HCT116 (cell line): Measurements from ENCODE around the gene LPAR5. TPM values are rescaled to one million over a fixed set of nuclear protein-coding genes. Genes with fewer than 3 reads are reported as not detected.

ENCODE experiments used
- ATAC-seq: fragments of 200-7000 bp; cut with Tn5 transposase; 2 replicates; pipeline ENCODE4 v1.9.1; 2020; ENCODE audit warnings: mild to moderate bottlenecking, moderate library complexity
- BruUV-seq: library from RNA; stranded (reverse); fragments of 400-500 nt; replicated peaks from 2 replicates; lab custom pipeline; 2021; lab: Mats Ljungman, UMichigan
- CTCF ChIA-PET: fragments of 300-600 bp; sonication (Branson Sonifier 250); formaldehyde crosslinking; loops from one replicate; lab custom pipeline; 2021; ENCODE audit warnings: antibody characterized with exemption; lab: Charles Lee
- POLR2A ChIA-PET: fragments of 300-600, 350-600 bp; sonication (Branson Sonifier 250); formaldehyde crosslinking; loops from one replicate; lab custom pipeline; 2021; ENCODE audit warnings: antibody characterized with exemption; lab: Charles Lee
- RAD21 ChIA-PET, 2 experiments: fragments of 300-600 bp; sonication (Branson Sonifier 250); formaldehyde crosslinking; loops; one replicate each; lab custom pipeline; 2023; ENCODE audit warnings: low total read pairs in 2 of 2; ENCODE audit not compliant: uncharacterized antibody in 2 of 2, unreplicated experiment in 2 of 2, low non-redundant PET in 1 of 2; lab: Charles Lee
- DNase-seq: peaks from one replicate; pipeline ENCODE4 v3.0.0-alpha.2; 2010; ENCODE audit warnings: low read depth, low spot score
- H2AFZ ChIP-seq: fragments of 200-600 bp; shearing (Covaris generic), sonication (generic); 2 replicates; pipeline ENCODE4 v1.6.1; 2017; ENCODE audit warnings: low read depth, mixed run types, mixed read lengths, antibody characterized with exemption, low read length; ENCODE audit not compliant: poor library complexity, severe bottlenecking
- H3K27ac ChIP-seq: 2 replicates; pipeline ENCODE4 v1.5.1; 2012; ENCODE audit warnings: low read depth, low read length
- H3K27me3 ChIP-seq: fragments of 200-600 bp; sonication (generic); 2 replicates; pipeline ENCODE4 v1.6.1; 2016; ENCODE audit warnings: mixed run types, low read length, mixed read lengths; ENCODE audit not compliant: insufficient read depth
- H3K36me3 ChIP-seq, 2 experiments: fragments of 200-500 bp in 1 of 2; fragments of 200-600 bp in 1 of 2; sonication (Bioruptor generic) in 1 of 2; sonication (generic) in 1 of 2; 2 replicates each; pipeline versions ENCODE4 v1.5.1 to v1.6.1; 2014 to 2016; ENCODE audit warnings: low read length in 2 of 2, inconsistent platforms in 1 of 2, mixed read lengths in 1 of 2, mixed run types in 1 of 2; ENCODE audit not compliant: insufficient read depth in 2 of 2, control insufficient read depth in 1 of 2
- H3K4me1 ChIP-seq, 2 experiments: fragments of 200-600 bp in 1 of 2; sonication (generic) in 1 of 2; 2 replicates each; pipeline versions ENCODE4 v1.5.1 to v1.6.1; 2012 to 2017; ENCODE audit warnings: low read length in 2 of 2, inconsistent platforms in 1 of 2, mild to moderate bottlenecking in 1 of 2, mixed read lengths in 1 of 2, mixed run types in 1 of 2, moderate library complexity in 1 of 2; ENCODE audit not compliant: insufficient read depth in 2 of 2, control insufficient read depth in 1 of 2
- H3K4me2 ChIP-seq: fragments of 200-600 bp; sonication (generic); 2 replicates; pipeline ENCODE4 v1.6.1; 2017; ENCODE audit warnings: mixed run types, low read length, mixed read lengths
- H3K4me3 ChIP-seq, 2 experiments: fragments of 200-600 bp in 1 of 2; sonication (generic) in 1 of 2; replicated peaks in 1 of 2; 2 replicates each; pipeline ENCODE4 v1.5.1; 2011 to 2016; ENCODE audit warnings: low read length in 2 of 2, control low read depth in 1 of 2, low read depth in 1 of 2, mild to moderate bottlenecking in 1 of 2, mixed read lengths in 1 of 2, mixed run types in 1 of 2
- H3K79me2 ChIP-seq: fragments of 200-600 bp; sonication (generic); 2 replicates; pipeline ENCODE4 v1.6.1; 2017; ENCODE audit warnings: mild to moderate bottlenecking, mixed run types, low read length, moderate library complexity, mixed read lengths; ENCODE audit not compliant: insufficient read depth
- H3K9ac ChIP-seq: fragments of 200-600 bp; sonication (generic); 2 replicates; pipeline ENCODE4 v1.6.1; 2016; ENCODE audit warnings: low read length, mixed read lengths
- H3K9me2 ChIP-seq: fragments of 200-600 bp; sonication (generic), shearing (Covaris generic); 2 replicates; pipeline ENCODE4 v1.6.1; 2017; ENCODE audit warnings: mixed run types, mild to moderate bottlenecking, moderate library complexity; ENCODE audit not compliant: insufficient read depth
- H3K9me3 ChIP-seq, 2 experiments: fragments of 200-500 bp in 1 of 2; fragments of 200-600 bp in 1 of 2; sonication (Bioruptor generic) in 1 of 2; sonication (generic) in 1 of 2; 2 replicates each; pipeline ENCODE4 v1.6.1; 2014 to 2017; ENCODE audit warnings: low read length in 2 of 2, mixed read lengths in 2 of 2, inconsistent platforms in 1 of 2, low read depth in 1 of 2, mild to moderate bottlenecking in 1 of 2, mixed run types in 1 of 2, moderate library complexity in 1 of 2; ENCODE audit not compliant: control insufficient read depth in 1 of 2, insufficient read depth in 1 of 2
- H4K20me1 ChIP-seq: fragments of 200-600 bp; sonication (generic), shearing (Covaris generic); 2 replicates; pipeline ENCODE4 v1.6.1; 2017; ENCODE audit warnings: mixed run types, mild to moderate bottlenecking, moderate library complexity; ENCODE audit not compliant: insufficient read depth
- CEBPB ChIP-seq: IDR thresholded peaks from 2 replicates; pipeline ENCODE4 v1.6.1; 2012; ENCODE audit warnings: low read depth
- EGR1 ChIP-seq: IDR thresholded peaks from 2 replicates; pipeline ENCODE4 v1.6.1; 2012; ENCODE audit warnings: low read depth
- ELF1 ChIP-seq: IDR thresholded peaks from 2 replicates; pipeline ENCODE4 v1.6.1; 2012; ENCODE audit warnings: low read depth, borderline replicate concordance
- EZH2 ChIP-seq: fragments of 200-600 bp; sonication (generic); IDR thresholded peaks from 2 replicates; pipeline ENCODE4 v1.6.1; 2017; ENCODE audit warnings: antibody characterized with exemption, mixed run types
- JUND ChIP-seq: IDR thresholded peaks from 2 replicates; pipeline ENCODE4 v1.6.1; 2012
- MAX ChIP-seq: IDR thresholded peaks from 2 replicates; pipeline ENCODE4 v1.6.1; 2012
- POLR2A ChIP-seq: IDR thresholded peaks from 2 replicates; pipeline ENCODE4 v1.7.0; 2011; ENCODE audit warnings: borderline replicate concordance; ENCODE audit not compliant: insufficient read depth, insufficient read length; ENCODE audit errors: extremely low read depth
- POLR2AphosphoS5 ChIP-seq: IDR thresholded peaks from 2 replicates; pipeline ENCODE4 v1.6.1; 2011; ENCODE audit warnings: mild to moderate bottlenecking, low read depth, low read length, moderate library complexity
- RAD21 ChIP-seq: IDR thresholded peaks from 2 replicates; pipeline ENCODE4 v1.6.1; 2012; ENCODE audit warnings: low read depth, mild to moderate bottlenecking
- SIN3A ChIP-seq: IDR thresholded peaks from 2 replicates; pipeline ENCODE4 v1.6.1; 2012; ENCODE audit warnings: low read depth
- SP1 ChIP-seq: IDR thresholded peaks from 2 replicates; pipeline ENCODE4 v1.6.1; 2012; ENCODE audit warnings: low read depth
- SRF ChIP-seq: IDR thresholded peaks from 2 replicates; pipeline ENCODE4 v1.6.1; 2012; ENCODE audit warnings: low read depth
- TCF7L2 ChIP-seq: IDR thresholded peaks from 2 replicates; pipeline ENCODE4 v1.7.0; 2011; ENCODE audit warnings: borderline replicate concordance, inconsistent platforms; ENCODE audit not compliant: insufficient read depth, insufficient read length; ENCODE audit errors: extremely low read depth
- YY1 ChIP-seq: IDR thresholded peaks from 2 replicates; pipeline ENCODE4 v1.6.1; 2011; ENCODE audit warnings: low read length, low read depth, moderate library complexity, mild to moderate bottlenecking; ENCODE audit not compliant: insufficient replicate concordance; ENCODE audit errors: extremely low read depth
- ZNF274 ChIP-seq: fragments of 200-500 bp; sonication (Bioruptor generic); IDR thresholded peaks from 2 replicates; pipeline ENCODE4 v1.6.1; 2014; ENCODE audit warnings: mild to moderate bottlenecking, low read depth, low read length, inconsistent platforms
- intact Hi-C: fragments of 100-400 bp; cut with micrococcal nuclease; formaldehyde crosslinking; loops from 2 replicates; pipeline ENCODE4 v1.10.0; 2022
- total RNA-seq: library from RNA; stranded (reverse); gene quantifications from one replicate; pipeline ENCODE4 v1.2.1, GENCODE V29; 2021; ENCODE audit not compliant: unreplicated experiment
- TF ChIP-seq, protein P1 (sequence below), 3 experiments: fragments of 200-600 bp in 1 of 3; sonication (generic) in 1 of 3; IDR thresholded peaks in 2 of 3; conservative IDR thresholded peaks in 1 of 3; 2 replicates each; pipeline ENCODE4 v1.5.1; 2012 to 2017; ENCODE audit warnings: low read depth in 2 of 3, low read length in 2 of 3, antibody characterized with exemption in 1 of 3, borderline replicate concordance in 1 of 3, control low read depth in 1 of 3, mild to moderate bottlenecking in 1 of 3, mixed read lengths in 1 of 3, mixed run types in 1 of 3, moderate library complexity in 1 of 3; ENCODE audit not compliant: insufficient read depth in 1 of 3

LPAR5 gene
- total RNA-seq, 1 experiment from 2014 or later = 5.2 TPM

DNA sequence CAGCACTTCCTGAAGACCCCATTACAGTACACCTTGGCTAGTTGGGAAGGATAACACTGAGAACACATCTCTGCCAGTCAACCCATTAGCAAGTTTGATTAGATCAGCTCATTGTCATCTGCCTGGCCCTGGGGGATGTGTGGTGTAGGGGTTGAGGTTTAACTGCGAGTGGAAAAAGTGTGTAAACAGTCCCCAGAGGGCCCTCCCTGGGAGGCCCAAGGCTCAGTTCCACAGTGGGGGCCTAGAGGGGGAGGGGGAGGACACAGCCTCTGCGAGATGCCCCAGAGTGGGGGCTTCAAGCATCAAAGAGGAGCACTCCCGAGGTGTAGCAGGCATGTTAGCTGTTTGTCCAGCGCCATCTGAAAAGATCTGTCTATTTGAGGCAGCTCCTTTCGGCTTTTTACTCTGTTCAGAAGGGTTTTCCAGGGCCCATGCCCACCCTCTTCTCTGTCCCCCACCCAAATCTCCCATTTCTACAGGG is 344 bp downstream of the LPAR5 start:
- Histone ChIP-seq H3K36me3 (no peaks in the 10 kb centered on the region), H3K27me3 (no peaks in the 10 kb centered on the region)
- TF ChIP-seq POLR2A = no peak
- TF ChIP-seq CEBPB = no peak
- TF ChIP-seq RAD21 = no peak
- TF ChIP-seq POLR2AphosphoS5 = no peak
- TF ChIP-seq, all 23 proteins: peak for 0
- intact Hi-C loops = no loop called here
- H2AFZ ChIP-seq = peak overlapping the region; percentile 72
- peak overlapping the region; percentile 42 for H3K27ac ChIP-seq
- peaks cover 14 to 28% of the 10 kb centered on the region in 2 experiments for H3K4me1 ChIP-seq
- peak overlapping the region; percentile 53 to 57 for H3K4me3 ChIP-seq
- DNase-seq = no peak
- ChIA-PET POLR2A (interaction anchor here (1.0 to 1.1 kb wide), 2 partner anchors 54 to 165 kb away, joined by 3 to 5 read pairs; partner anchors contain the start of genes VAMP1 and ZNF384), CTCF (interaction anchor here (1.3 kb wide), 1 partner anchor 20 kb away, joined by 3 read pairs; no protein-coding TSS in a partner anchor), RAD21 (interaction anchor here in 1 of 2 experiments (0.6 kb wide), 1 partner anchor 103 kb away, joined by 3 read pairs; no protein-coding TSS in a partner anchor)
- peak overlapping the region; percentile 61 for H3K9ac ChIP-seq
- peak overlapping the region; percentile 79 for H3K4me2 ChIP-seq
- H3K79me2 ChIP-seq = no peaks in the 10 kb centered on the region
- H4K20me1 ChIP-seq = no peaks in the 10 kb centered on the region
- TSS peak; percentile 87 for BruUV-seq
- H3K9me2 ChIP-seq = no peaks in the 10 kb centered on the region
- H3K9me3 ChIP-seq = no peaks in the 10 kb centered on the region
- ATAC-seq = peak; percentile 10

DNA sequence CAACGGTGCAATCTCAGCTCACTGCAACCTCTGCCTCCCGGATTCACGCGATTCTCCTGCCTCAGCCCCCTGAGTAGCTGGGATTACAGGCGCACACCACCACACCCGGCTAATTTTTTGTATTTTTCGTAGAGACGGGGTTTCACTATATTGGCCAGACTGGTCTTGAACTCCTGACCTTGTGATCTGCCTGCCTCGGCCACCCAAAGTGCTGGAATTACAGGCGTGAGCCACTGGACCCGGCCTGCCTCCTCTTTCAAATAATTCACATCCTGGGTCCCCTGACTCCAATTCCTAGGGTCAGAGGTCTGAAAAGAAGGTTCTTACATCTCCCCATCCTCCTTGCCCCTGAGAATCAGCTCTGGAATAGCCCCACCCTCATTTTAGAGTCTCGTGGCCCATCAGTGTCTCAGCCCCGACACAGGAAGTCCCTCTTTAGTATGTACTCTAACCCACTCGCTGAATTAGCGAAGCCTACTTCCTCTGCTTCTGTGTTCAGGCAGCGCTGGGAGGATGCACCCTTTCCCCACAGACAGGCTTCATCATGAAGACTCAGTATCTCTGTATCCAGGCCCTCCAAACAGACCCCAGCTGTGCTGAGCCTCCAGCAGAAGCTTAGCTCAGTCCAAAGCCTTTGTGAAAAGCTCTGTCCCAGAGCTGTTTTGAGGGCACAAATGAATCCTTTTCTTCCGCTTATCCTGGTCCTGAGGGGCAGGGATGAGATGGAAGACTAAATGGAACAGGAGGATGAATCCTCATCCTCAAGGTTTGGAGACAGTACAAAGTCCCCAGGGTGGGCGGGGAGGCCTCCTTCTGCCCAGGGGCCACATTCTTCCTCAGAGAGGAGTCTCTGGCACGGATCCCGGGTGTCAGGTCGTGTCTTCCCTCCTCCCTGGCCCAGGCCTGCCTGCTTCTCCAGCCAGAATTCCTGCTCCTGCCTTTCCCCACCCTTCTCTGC is 3.5 kb downstream of the LPAR5 start:
- H3K36me3 ChIP-seq = no peaks in the 10 kb centered on the region
- no peak overlapping the region for H3K4me2 ChIP-seq
- TF ChIP-seq JUND = no peak
- TF ChIP-seq ELF1 = no peak
- TF ChIP-seq YY1 = no peak
- TF ChIP-seq, protein P1, sequence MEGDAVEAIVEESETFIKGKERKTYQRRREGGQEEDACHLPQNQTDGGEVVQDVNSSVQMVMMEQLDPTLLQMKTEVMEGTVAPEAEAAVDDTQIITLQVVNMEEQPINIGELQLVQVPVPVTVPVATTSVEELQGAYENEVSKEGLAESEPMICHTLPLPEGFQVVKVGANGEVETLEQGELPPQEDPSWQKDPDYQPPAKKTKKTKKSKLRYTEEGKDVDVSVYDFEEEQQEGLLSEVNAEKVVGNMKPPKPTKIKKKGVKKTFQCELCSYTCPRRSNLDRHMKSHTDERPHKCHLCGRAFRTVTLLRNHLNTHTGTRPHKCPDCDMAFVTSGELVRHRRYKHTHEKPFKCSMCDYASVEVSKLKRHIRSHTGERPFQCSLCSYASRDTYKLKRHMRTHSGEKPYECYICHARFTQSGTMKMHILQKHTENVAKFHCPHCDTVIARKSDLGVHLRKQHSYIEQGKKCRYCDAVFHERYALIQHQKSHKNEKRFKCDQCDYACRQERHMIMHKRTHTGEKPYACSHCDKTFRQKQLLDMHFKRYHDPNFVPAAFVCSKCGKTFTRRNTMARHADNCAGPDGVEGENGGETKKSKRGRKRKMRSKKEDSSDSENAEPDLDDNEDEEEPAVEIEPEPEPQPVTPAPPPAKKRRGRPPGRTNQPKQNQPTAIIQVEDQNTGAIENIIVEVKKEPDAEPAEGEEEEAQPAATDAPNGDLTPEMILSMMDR (IDR thresholded peaks at IDR 0.05 in 2 of 3, conservative IDR thresholded peaks at IDR 0.05 in 1 of 3; ENCODE audit: borderline replicate concordance in 1 of 3, insufficient read depth in 1 of 3, low read depth in 2 of 3, low read length in 2 of 3) = no peak
- TF ChIP-seq CEBPB = no peak
- no peak for TF ChIP-seq SRF
- TF ChIP-seq EZH2 = no peak
- TF ChIP-seq RAD21 = no peak
- TF ChIP-seq SP1 = no peak
- TF ChIP-seq SIN3A = no peak
- no peak for TF ChIP-seq POLR2A
- TF ChIP-seq MAX = no peak
- TF ChIP-seq TCF7L2 = no peak
- no peak for TF ChIP-seq ZNF274
- no peak for TF ChIP-seq EGR1
- TF ChIP-seq, all 23 proteins: peak for 0
- H3K27me3 ChIP-seq = no peaks in the 10 kb centered on the region
- ATAC-seq (no peak), DNase-seq (no peak)
- H3K9me3 ChIP-seq = no peaks in the 10 kb centered on the region
- no peak overlapping the region for H3K9ac ChIP-seq
- no TSS peak for BruUV-seq
- ChIA-PET CTCF (no interaction called here), POLR2A (no interaction called here), RAD21 (no interaction called here)
- no peak overlapping the region for H2AFZ ChIP-seq
- H3K27ac ChIP-seq = no peak overlapping the region
- intact Hi-C loops = no loop called here
- H4K20me1 ChIP-seq = no peaks in the 10 kb centered on the region
- H3K79me2 ChIP-seq = no peaks in the 10 kb centered on the region
- peaks cover 14 to 28% of the 10 kb centered on the region in 2 experiments for H3K4me1 ChIP-seq
- no peaks in the 10 kb centered on the region for H3K9me2 ChIP-seq
- no peak overlapping the region for H3K4me3 ChIP-seq
